Measurements from ENCODE around the gene CPTP. TPM values are rescaled to one million over a fixed set of nuclear protein-coding genes. Genes with fewer than 3 reads are reported as not detected.

CPTP gene
- total and polyA plus RNA-seq, 2 donors (not counting 1 experiment from before 2014, with no cell fraction given): 17.1 to 18.8 TPM

DNA sequence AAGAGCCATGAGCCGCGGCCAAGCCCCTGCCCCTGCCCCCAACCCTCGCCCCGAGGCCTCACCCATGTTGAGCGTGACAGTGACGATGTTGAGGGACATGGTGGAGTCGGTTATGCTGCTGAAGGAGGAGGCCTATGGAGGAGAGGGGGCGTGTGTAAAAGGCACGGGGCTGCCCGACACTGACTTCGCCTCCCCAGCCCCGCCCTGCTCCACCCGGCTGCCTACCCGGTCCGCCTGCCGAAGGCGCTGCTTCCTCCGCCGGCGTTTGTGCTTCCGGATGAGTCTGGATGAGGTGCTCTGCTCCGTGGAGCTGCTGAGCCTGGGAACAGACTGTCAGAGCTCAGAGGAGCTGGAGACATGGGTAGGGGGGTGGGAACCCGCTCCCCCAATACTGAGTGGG is 15.6 kb downstream of the CPTP start:
- CTCF ChIA-PET: no interaction called here
- DNase-seq (no peak), ATAC-seq (ENCODE audit: low read depth) (no peak)
- Histone ChIP-seq H3K27ac (ENCODE audit: low read length in 2 of 2) (no peak overlapping the region), H3K9me3 (ENCODE audit: control extremely low read depth in 1 of 3, control insufficient read depth in 2 of 3, insufficient read depth in 1 of 3, low read length in 2 of 3) (peaks cover 0 to 7% (median 0%) of the 10 kb centered on the region in 3 donors), H4K20me1 (ENCODE audit: control insufficient read depth, insufficient read depth, low read length, poor library complexity, severe bottlenecking) (peaks cover 17% of the 10 kb centered on the region), H3K4me1 (ENCODE audit: control insufficient read depth in 2 of 2, insufficient read depth in 2 of 2, low read length in 2 of 2) (no peaks in the 10 kb centered on the region), H3K27me3 (replicated peaks in 1 of 4; ENCODE audit: control extremely low read depth in 1 of 4, control insufficient read depth in 3 of 4, insufficient read depth in 4 of 4, low read length in 3 of 4) (no peaks in the 10 kb centered on the region), H3K4me3 (ENCODE audit: control extremely low read depth in 1 of 5, extremely low read depth in 1 of 5, insufficient read depth in 1 of 5, low read depth in 2 of 5, low read length in 4 of 5) (no peak overlapping the region), H3K9ac (ENCODE audit: low read length) (no peak overlapping the region), H2AFZ (ENCODE audit: insufficient read depth, low read depth, low read length, poor library complexity, severe bottlenecking) (no peak overlapping the region), H3K79me2 (ENCODE audit: control insufficient read depth, insufficient read depth, low read length) (peaks cover 3% of the 10 kb centered on the region), H3K36me3 (replicated peaks in 1 of 2; ENCODE audit: control extremely low read depth in 1 of 2, control insufficient read depth in 1 of 2, extremely low read depth in 1 of 2, insufficient read depth in 2 of 2, low read length in 1 of 2) (peaks cover 0 to 12% of the 10 kb centered on the region in 2 experiments), H3K4me2 (replicated peaks; ENCODE audit: low read depth, low read length, poor library complexity, severe bottlenecking) (no peak overlapping the region)
- intact Hi-C loops (cut with micrococcal nuclease): no loop called here
- H3K27me3 Mint-ChIP-seq: no peaks in the 10 kb centered on the region
- H3K4me1 Mint-ChIP-seq: no peaks in the 10 kb centered on the region
- H3K27ac Mint-ChIP-seq: no peak overlapping the region
- H3K9me3 Mint-ChIP-seq (ENCODE audit: insufficient read depth): no peaks in the 10 kb centered on the region
- 98% methylated on average over 21 of the region's 23 CpGs for WGBS (ENCODE audit: insufficient coverage)
- POLR2A ChIA-PET: no interaction called here
- TF ChIP-seq CTCF (IDR thresholded peaks at IDR 0.05) (no peak), EZH2 (IDR thresholded peaks at IDR 0.05; ENCODE audit: borderline replicate concordance, insufficient read depth, low read depth, low read length, poor library complexity, severe bottlenecking) (no peak)
- H3K4me3 Mint-ChIP-seq: no peak overlapping the region

DNA sequence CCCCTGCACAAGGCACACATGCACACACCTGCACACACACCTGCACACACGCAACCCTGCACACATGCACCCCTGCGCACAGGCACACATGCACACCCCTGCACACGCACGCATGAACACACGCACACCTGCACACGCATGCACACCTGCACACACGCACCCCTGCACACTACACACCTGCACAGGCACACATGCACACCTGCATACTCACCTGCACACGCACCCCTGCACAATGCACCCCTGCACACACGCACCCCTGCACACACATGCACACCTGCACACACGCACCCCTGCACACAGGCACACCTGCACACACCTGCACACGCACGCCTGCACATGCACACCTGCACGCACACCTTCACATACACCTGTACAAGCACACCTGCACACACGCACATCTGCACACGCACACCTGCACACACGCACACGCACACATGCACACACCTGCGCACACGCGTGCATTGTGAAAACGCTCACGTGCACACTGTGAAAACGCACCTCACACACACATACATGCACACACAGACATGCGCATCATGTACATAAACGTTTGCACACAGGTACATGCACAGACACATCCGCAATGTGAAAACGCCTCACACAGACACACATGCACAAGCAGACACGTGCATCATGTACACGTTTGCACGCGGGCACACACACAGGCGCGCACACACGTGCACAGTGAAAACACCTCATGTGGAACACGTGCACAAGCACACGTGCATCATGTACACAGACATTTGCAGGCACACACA is 16.4 kb downstream of the CPTP start:
- ATAC-seq (ENCODE audit: low read depth) (no peak), DNase-seq (no peak)
- no peaks in the 10 kb centered on the region for H3K9me3 Mint-ChIP-seq (ENCODE audit: insufficient read depth)
- no peak overlapping the region for H3K4me3 Mint-ChIP-seq
- Histone ChIP-seq H3K4me3 (ENCODE audit: control extremely low read depth in 1 of 5, extremely low read depth in 1 of 5, insufficient read depth in 1 of 5, low read depth in 2 of 5, low read length in 4 of 5) (no peak overlapping the region), H3K79me2 (ENCODE audit: control insufficient read depth, insufficient read depth, low read length) (peaks cover 9% of the 10 kb centered on the region), H3K27me3 (replicated peaks in 1 of 4; ENCODE audit: control extremely low read depth in 1 of 4, control insufficient read depth in 3 of 4, insufficient read depth in 4 of 4, low read length in 3 of 4) (no peaks in the 10 kb centered on the region), H3K36me3 (replicated peaks in 1 of 2; ENCODE audit: control extremely low read depth in 1 of 2, control insufficient read depth in 1 of 2, extremely low read depth in 1 of 2, insufficient read depth in 2 of 2, low read length in 1 of 2) (peaks cover 0 to 12% of the 10 kb centered on the region in 2 experiments), H3K4me2 (replicated peaks; ENCODE audit: low read depth, low read length, poor library complexity, severe bottlenecking) (no peak overlapping the region), H3K9me3 (ENCODE audit: control extremely low read depth in 1 of 3, control insufficient read depth in 2 of 3, insufficient read depth in 1 of 3, low read length in 2 of 3) (peaks cover 0 to 7% (median 0%) of the 10 kb centered on the region in 3 donors), H3K4me1 (ENCODE audit: control insufficient read depth in 2 of 2, insufficient read depth in 2 of 2, low read length in 2 of 2) (no peaks in the 10 kb centered on the region), H3K9ac (ENCODE audit: low read length) (no peak overlapping the region), H3K27ac (ENCODE audit: low read length in 2 of 2) (no peak overlapping the region), H4K20me1 (ENCODE audit: control insufficient read depth, insufficient read depth, low read length, poor library complexity, severe bottlenecking) (peaks cover 25% of the 10 kb centered on the region), H2AFZ (ENCODE audit: insufficient read depth, low read depth, low read length, poor library complexity, severe bottlenecking) (no peak overlapping the region)
- intact Hi-C loops (cut with micrococcal nuclease): no loop called here
- ChIA-PET CTCF (no interaction called here), POLR2A (no interaction called here)
- H3K27me3 Mint-ChIP-seq: no peaks in the 10 kb centered on the region
- no peak overlapping the region for H3K27ac Mint-ChIP-seq
- H3K4me1 Mint-ChIP-seq: no peaks in the 10 kb centered on the region
- TF ChIP-seq CTCF (IDR thresholded peaks at IDR 0.05) (no peak), EZH2 (IDR thresholded peaks at IDR 0.05; ENCODE audit: borderline replicate concordance, insufficient read depth, low read depth, low read length, poor library complexity, severe bottlenecking) (no peak)
- WGBS (ENCODE audit: insufficient coverage): 95% methylated on average over 35 of the region's 36 CpGs
